ENCODE data around the gene LACTB. TPM values are rescaled to one million over a fixed set of nuclear protein-coding genes. Genes with fewer than 3 reads are reported as not detected.
"Not testable (repeated sequence)": the region's sequence is repeated elsewhere in the genome, so short reads cannot be mapped to it uniquely, and the experiment has no call there.

Gene LACTB
- total RNA-seq, 2 experiments from 2014 or later: 18.3 to 18.7 TPM

- Mint-ChIP-seq H3K4me1 (ENCODE audit: low read depth) (no peaks in the 10 kb centered on the region), H3K9me3 (no peaks in the 10 kb centered on the region), H3K36me3 (ENCODE audit: low read depth) (no peaks in the 10 kb centered on the region), H3K4me3 (no peak overlapping the region), H3K27ac (no peak overlapping the region), H3K27me3 (ENCODE audit: low read depth) (no peaks in the 10 kb centered on the region)
- intact Hi-C loops (cut with micrococcal nuclease): loop anchor here (1.0 kb wide), 3 partner anchors 45 to 311 kb away; no protein-coding TSS in a partner anchor
- CTCF ChIA-PET: interaction anchor here (0.5 to 4.1 kb wide), 21 partner anchors 9 to 359 kb away, joined by 3 to 38 read pairs (median 4); no protein-coding TSS in a partner anchor
- DNase-seq: peak; percentile 89
Measured at GRCh38 chr15:63093486-63094205, 28.0 kb upstream of the LACTB start.

GRCh38 chr15:63094495-63094931 is 27.1 kb upstream of the LACTB start:
- H3K4me3 Mint-ChIP-seq: no peak overlapping the region
- intact Hi-C loops (cut with micrococcal nuclease): no loop called here
- H3K27me3 Mint-ChIP-seq (ENCODE audit: low read depth): no peaks in the 10 kb centered on the region
- H3K9me3 Mint-ChIP-seq: no peaks in the 10 kb centered on the region
- no peak overlapping the region for H3K27ac Mint-ChIP-seq
- H3K4me1 Mint-ChIP-seq (ENCODE audit: low read depth): no peaks in the 10 kb centered on the region
- H3K36me3 Mint-ChIP-seq (ENCODE audit: low read depth): no peaks in the 10 kb centered on the region
- DNase-seq: no peak
- CTCF ChIA-PET: interaction anchor here (0.7 to 3.5 kb wide), 16 partner anchors 11 to 341 kb away, joined by 3 to 38 read pairs (median 4); no protein-coding TSS in a partner anchor

- no peak for DNase-seq
- Mint-ChIP-seq H3K4me3 (no peak overlapping the region), H3K27ac (no peak overlapping the region), H3K9me3 (no peaks in the 10 kb centered on the region), H3K27me3 (ENCODE audit: low read depth) (no peaks in the 10 kb centered on the region), H3K36me3 (ENCODE audit: low read depth) (no peaks in the 10 kb centered on the region), H3K4me1 (ENCODE audit: low read depth) (no peaks in the 10 kb centered on the region)
- CTCF ChIA-PET: interaction anchor here (3.5 kb wide), 1 partner anchor 48 kb away, joined by 38 read pairs; no protein-coding TSS in a partner anchor
- intact Hi-C loops (cut with micrococcal nuclease): no loop called here
Measured at GRCh38 chr15:63096178-63096577, 25.5 kb upstream of the LACTB start.

GRCh38 chr15:63098901-63099300 is 22.8 kb upstream of the LACTB start:
- H3K27me3 Mint-ChIP-seq (ENCODE audit: low read depth); H3K36me3 Mint-ChIP-seq (ENCODE audit: low read depth); DNase-seq; H3K9me3 Mint-ChIP-seq; H3K4me1 Mint-ChIP-seq (ENCODE audit: low read depth); intact Hi-C loops (cut with micrococcal nuclease); CTCF ChIA-PET; H3K27ac Mint-ChIP-seq; H3K4me3 Mint-ChIP-seq: not testable (repeated sequence)

- H3K27ac Mint-ChIP-seq; H3K9me3 Mint-ChIP-seq; H3K27me3 Mint-ChIP-seq (ENCODE audit: low read depth); DNase-seq; H3K4me3 Mint-ChIP-seq; H3K36me3 Mint-ChIP-seq (ENCODE audit: low read depth); CTCF ChIA-PET; intact Hi-C loops (cut with micrococcal nuclease); H3K4me1 Mint-ChIP-seq (ENCODE audit: low read depth): not testable (repeated sequence)
Measured at GRCh38 chr15:63099581-63099980, 22.1 kb upstream of the LACTB start.

- H3K36me3 Mint-ChIP-seq (ENCODE audit: low read depth): no peaks in the 10 kb centered on the region
- DNase-seq: no peak
- CTCF ChIA-PET: no interaction called here
- no peaks in the 10 kb centered on the region for H3K4me1 Mint-ChIP-seq (ENCODE audit: low read depth)
- H3K27me3 Mint-ChIP-seq (ENCODE audit: low read depth): peaks cover 11% of the 10 kb centered on the region
- no peak overlapping the region for H3K27ac Mint-ChIP-seq
- no peaks in the 10 kb centered on the region for H3K9me3 Mint-ChIP-seq
- no peak overlapping the region for H3K4me3 Mint-ChIP-seq
- intact Hi-C loops (cut with micrococcal nuclease): no loop called here
Measured at GRCh38 chr15:63103416-63103815, 18.2 kb upstream of the LACTB start.

GRCh38 chr15:63104727-63105126 is 16.9 kb upstream of the LACTB start:
- CTCF ChIA-PET: no interaction called here
- Mint-ChIP-seq H3K4me3 (no peak overlapping the region), H3K36me3 (ENCODE audit: low read depth) (no peaks in the 10 kb centered on the region), H3K27ac (no peak overlapping the region), H3K4me1 (ENCODE audit: low read depth) (no peaks in the 10 kb centered on the region), H3K27me3 (ENCODE audit: low read depth) (peaks cover 11% of the 10 kb centered on the region), H3K9me3 (no peaks in the 10 kb centered on the region)
- intact Hi-C loops (cut with micrococcal nuclease): no loop called here
- DNase-seq: no peak

GRCh38 chr15:63105354-63105753 is 16.3 kb upstream of the LACTB start:
- H3K27ac Mint-ChIP-seq: not testable (repeated sequence)

GRCh38 chr15:63107895-63108546 is 13.6 kb upstream of the LACTB start:
- CTCF ChIA-PET: interaction anchor here (0.6 kb wide), 1 partner anchor 49 kb away, joined by 4 read pairs; no protein-coding TSS in a partner anchor

More at GRCh38 chr15:63105354-63105753, 16.3 kb upstream of the LACTB start:
- H3K27me3 Mint-ChIP-seq (ENCODE audit: low read depth): peaks cover 11% of the 10 kb centered on the region
- intact Hi-C loops (cut with micrococcal nuclease); H3K4me1 Mint-ChIP-seq (ENCODE audit: low read depth); H3K9me3 Mint-ChIP-seq; H3K36me3 Mint-ChIP-seq (ENCODE audit: low read depth); DNase-seq; H3K4me3 Mint-ChIP-seq: not testable (repeated sequence)
- CTCF ChIA-PET: interaction anchor here (0.6 to 0.8 kb wide), 2 partner anchors 12 to 334 kb away, joined by 3 read pairs; no protein-coding TSS in a partner anchor

GRCh38 chr15:63109498-63109897 is 12.2 kb upstream of the LACTB start:
- peaks cover 8% of the 10 kb centered on the region for H3K27me3 Mint-ChIP-seq (ENCODE audit: low read depth)
- no peaks in the 10 kb centered on the region for H3K9me3 Mint-ChIP-seq
- DNase-seq: no peak
- H3K4me1 Mint-ChIP-seq (ENCODE audit: low read depth): no peaks in the 10 kb centered on the region
- CTCF ChIA-PET: interaction anchor here (1.1 kb wide), 1 partner anchor 61 kb away, joined by 4 read pairs; no protein-coding TSS in a partner anchor
- intact Hi-C loops (cut with micrococcal nuclease): no loop called here
- H3K4me3 Mint-ChIP-seq: no peak overlapping the region
- H3K36me3 Mint-ChIP-seq (ENCODE audit: low read depth): no peaks in the 10 kb centered on the region
- no peak overlapping the region for H3K27ac Mint-ChIP-seq

More at GRCh38 chr15:63107895-63108546, 13.6 kb upstream of the LACTB start:
- no peaks in the 10 kb centered on the region for H3K36me3 Mint-ChIP-seq (ENCODE audit: low read depth)
- no peak overlapping the region for H3K4me3 Mint-ChIP-seq
- intact Hi-C loops (cut with micrococcal nuclease): no loop called here
- no peak for DNase-seq
- no peaks in the 10 kb centered on the region for H3K9me3 Mint-ChIP-seq
- no peaks in the 10 kb centered on the region for H3K4me1 Mint-ChIP-seq (ENCODE audit: low read depth)
- peaks cover 11% of the 10 kb centered on the region for H3K27me3 Mint-ChIP-seq (ENCODE audit: low read depth)
- H3K27ac Mint-ChIP-seq: no peak overlapping the region

- no peak overlapping the region for H3K27ac Mint-ChIP-seq
- no peak overlapping the region for H3K4me3 Mint-ChIP-seq
- no peak for DNase-seq
- intact Hi-C loops (cut with micrococcal nuclease): no loop called here
- no peaks in the 10 kb centered on the region for H3K9me3 Mint-ChIP-seq
- CTCF ChIA-PET: interaction anchor here (0.6 to 2.6 kb wide), 3 partner anchors 15 to 299 kb away, joined by 4 to 12 read pairs (median 5); no protein-coding TSS in a partner anchor
- no peaks in the 10 kb centered on the region for H3K4me1 Mint-ChIP-seq (ENCODE audit: low read depth)
- peaks cover 3% of the 10 kb centered on the region for H3K27me3 Mint-ChIP-seq (ENCODE audit: low read depth)
- no peaks in the 10 kb centered on the region for H3K36me3 Mint-ChIP-seq (ENCODE audit: low read depth)
Measured at GRCh38 chr15:63109920-63110319, 11.7 kb upstream of the LACTB start.

GRCh38 chr15:63110428-63111026 is 11.1 kb upstream of the LACTB start:
- no peaks in the 10 kb centered on the region for H3K36me3 Mint-ChIP-seq (ENCODE audit: low read depth)
- CTCF ChIA-PET: interaction anchor here (0.6 to 2.6 kb wide), 2 partner anchors 16 to 298 kb away, joined by 5 to 12 read pairs; no protein-coding TSS in a partner anchor
- H3K27ac Mint-ChIP-seq: no peak overlapping the region
- intact Hi-C loops (cut with micrococcal nuclease): no loop called here
- no peaks in the 10 kb centered on the region for H3K9me3 Mint-ChIP-seq
- no peak for DNase-seq
- H3K27me3 Mint-ChIP-seq (ENCODE audit: low read depth): peaks cover 2% of the 10 kb centered on the region
- no peaks in the 10 kb centered on the region for H3K4me1 Mint-ChIP-seq (ENCODE audit: low read depth)
- H3K4me3 Mint-ChIP-seq: no peak overlapping the region

Data from activated naive CD4-positive, alpha-beta T cell treated with anti-CD3 and anti-CD28 coated beads for 36 hours (primary cell).